Spleen (tissue), 11 donors: Measurements from ENCODE around the gene SV2C. TPM values are rescaled to one million over a fixed set of nuclear protein-coding genes. Genes with fewer than 3 reads are reported as not detected.

Source experiments
- DNase-seq: peaks from one replicate; pipeline ENCODE4 v3.0.0-alpha.2; 2020
- H3K27ac ChIP-seq, 8 donors: fragments of 200-600 bp; sonication (generic) in 7 of 8; 1 replicate in 4 of 8; 2 replicates in 4 of 8; pipeline versions ENCODE4 v1.5.0 to v1.8.0; 2016 to 2021; ENCODE audit warnings: inconsistent platforms in 4 of 8, mild to moderate bottlenecking in 4 of 8, moderate library complexity in 1 of 8
- H3K27me3 ChIP-seq, 7 donors: fragments of 200-600 bp; sonication (generic) in 6 of 7; replicated peaks in 1 of 7; 1 replicate in 4 of 7; 2 replicates in 3 of 7; pipeline versions ENCODE4 v1.5.0 to v1.8.0; 2016 to 2021; ENCODE audit warnings: inconsistent platforms in 3 of 7, mild to moderate bottlenecking in 1 of 7
- H3K36me3 ChIP-seq, 6 donors: fragments of 200-600 bp; sonication (generic) in 5 of 6; 1 replicate in 4 of 6; 2 replicates in 2 of 6; pipeline versions ENCODE4 v1.5.0 to v1.8.0; 2016 to 2021; ENCODE audit warnings: inconsistent platforms in 2 of 6
- H3K4me1 ChIP-seq, 6 donors: fragments of 200-600 bp; sonication (generic) in 5 of 6; 1 replicate in 3 of 6; 2 replicates in 3 of 6; pipeline versions ENCODE4 v1.5.0 to v1.8.0; 2016 to 2021; ENCODE audit warnings: inconsistent platforms in 3 of 6
- H3K4me3 ChIP-seq, 8 donors: fragments of 200-600 bp; sonication (generic) in 7 of 8; 1 replicate in 4 of 8; 2 replicates in 4 of 8; pipeline versions ENCODE4 v1.5.0 to v1.8.0; 2016 to 2021; ENCODE audit warnings: inconsistent platforms in 4 of 8, mild to moderate bottlenecking in 4 of 8, moderate library complexity in 2 of 8
- H3K9me3 ChIP-seq, 8 donors: fragments of 200-600 bp; sonication (generic) in 7 of 8; 1 replicate in 4 of 8; 2 replicates in 4 of 8; pipeline versions ENCODE4 v1.5.0 to v1.8.0; 2016 to 2021; ENCODE audit warnings: inconsistent platforms in 4 of 8
- POLR2A ChIP-seq, 3 donors: fragments of 450-650 bp; IDR thresholded peaks; one replicate each; pipeline ENCODE4 v1.5.1; 2017; ENCODE audit warnings: antibody characterized with exemption in 3 of 3, mild to moderate bottlenecking in 1 of 3
- POLR2AphosphoS5 ChIP-seq, 3 donors: sonication (generic); formaldehyde crosslinking; IDR thresholded peaks; one replicate each; pipeline ENCODE4 v1.5.1; 2017; ENCODE audit warnings: antibody characterized with exemption in 3 of 3
- WGBS, 5 donors: extraction: QIAGEN DNeasy Blood & Tissue Kit in 3 of 5; methylation state at CpG; one replicate each; pipeline versions ENCODE4 v1.1.5 to v1.1.7; 2013 to 2018; 5-methylcytosine and 5-hydroxymethylcytosine counted together
- intact Hi-C: fragments of 100-400 bp; cut with DNase I; formaldehyde crosslinking; loops from one replicate; pipeline ENCODE4 v1.15.0; 2023; ENCODE audit warnings: low total_unique reads
- polyA plus RNA-seq, 3 donors: library from polyadenylated mRNA; stranded (reverse); fragments of 200-250 nt; gene quantifications; one replicate each; pipeline ENCODE4 v1.2.1, GENCODE V29; 2013
- total RNA-seq, 7 donors: library from RNA; depleted of rRNA in 3 of 7; stranded (reverse); fragments of >200 nt in 3 of 7; fragmentation: NEBNext Ultra II Directional in 4 of 7; extraction: Animal tissue kit (Norgen Biotek cat#: 25700) in 4 of 7; gene quantifications; one replicate each; pipeline versions ENCODE4 v1.1.0 to v1.2.1, GENCODE V29; 2016 to 2021
- TF ChIP-seq, protein P1 (sequence below), 11 experiments: fragments of 200-600 bp in 7 of 11; fragments of 450-650 bp in 4 of 11; sonication (generic) in 4 of 11; IDR thresholded peaks in 8 of 11; conservative IDR thresholded peaks in 3 of 11; 1 replicate in 7 of 11; 2 replicates in 4 of 11; pipeline versions ENCODE4 v1.4.0 to v1.8.0; 2016 to 2021; ENCODE audit warnings: antibody characterized with exemption in 11 of 11, inconsistent platforms in 4 of 11, mild to moderate bottlenecking in 1 of 11
- donor health status: healthy with polysubstance abuse.
- donor health status: DM: no; HTN: no; CAD: no; lungs with moderate emphysema.
- donor health status: DM: no; HTN: no; CAD: no.
- donor health status: Bipolar disorder and iron deficiency.
- donor health status: healthy.
- donor health status: DM: no; HTN: no; CAD: no.
- donor health status: DM: yes; HTN: yes; CAD: no.

SV2C gene
- total and polyA plus RNA-seq, 10 donors, result 0.02 to 0.43 (median 0.11) TPM

DNA sequence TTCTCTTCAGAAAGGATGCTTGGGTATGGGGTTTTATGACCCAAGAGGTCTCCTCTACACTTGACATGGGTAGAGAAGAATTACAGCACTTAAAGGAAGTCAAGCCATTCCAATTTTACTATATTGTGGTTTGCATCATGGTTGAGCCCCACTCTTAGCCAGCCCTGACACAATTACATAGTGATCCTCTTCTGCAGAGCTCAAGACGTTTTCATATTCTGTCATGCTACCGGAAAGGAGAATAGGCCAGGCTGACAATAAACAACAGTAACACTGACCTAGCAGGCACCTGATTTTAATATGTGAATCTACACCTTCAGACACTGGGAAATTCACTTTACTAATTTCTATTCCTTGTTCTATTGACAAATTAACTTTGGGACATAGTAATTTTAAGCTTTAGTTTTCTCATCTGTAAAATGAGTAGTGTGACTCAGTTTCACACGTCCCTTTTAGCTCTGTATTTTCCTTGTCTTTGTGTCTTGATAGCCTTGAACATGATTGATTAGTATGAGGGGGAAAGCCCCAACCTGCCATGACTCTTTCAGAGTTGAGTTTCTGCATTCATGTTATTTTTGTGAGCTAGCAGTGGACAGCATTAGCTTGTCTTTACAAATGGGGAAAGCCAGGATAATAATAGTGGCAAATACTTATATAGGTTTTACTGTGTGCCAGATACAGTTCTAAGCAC is 83.8 kb downstream of the SV2C start:
- Histone ChIP-seq H3K27ac (no peak overlapping the region), H3K36me3 (no peaks in the 10 kb centered on the region), H3K9me3 (peaks cover 0 to 8% (median 0%) of the 10 kb centered on the region in 8 donors), H3K27me3 (no peaks in the 10 kb centered on the region), H3K4me3 (no peak overlapping the region), H3K4me1 (no peaks in the 10 kb centered on the region)
- intact Hi-C loops, result no loop called here
- TF ChIP-seq POLR2A (IDR thresholded peaks at IDR 0.05) (no peak), POLR2AphosphoS5 (IDR thresholded peaks at IDR 0.05) (no peak)
- TF ChIP-seq, protein P1, sequence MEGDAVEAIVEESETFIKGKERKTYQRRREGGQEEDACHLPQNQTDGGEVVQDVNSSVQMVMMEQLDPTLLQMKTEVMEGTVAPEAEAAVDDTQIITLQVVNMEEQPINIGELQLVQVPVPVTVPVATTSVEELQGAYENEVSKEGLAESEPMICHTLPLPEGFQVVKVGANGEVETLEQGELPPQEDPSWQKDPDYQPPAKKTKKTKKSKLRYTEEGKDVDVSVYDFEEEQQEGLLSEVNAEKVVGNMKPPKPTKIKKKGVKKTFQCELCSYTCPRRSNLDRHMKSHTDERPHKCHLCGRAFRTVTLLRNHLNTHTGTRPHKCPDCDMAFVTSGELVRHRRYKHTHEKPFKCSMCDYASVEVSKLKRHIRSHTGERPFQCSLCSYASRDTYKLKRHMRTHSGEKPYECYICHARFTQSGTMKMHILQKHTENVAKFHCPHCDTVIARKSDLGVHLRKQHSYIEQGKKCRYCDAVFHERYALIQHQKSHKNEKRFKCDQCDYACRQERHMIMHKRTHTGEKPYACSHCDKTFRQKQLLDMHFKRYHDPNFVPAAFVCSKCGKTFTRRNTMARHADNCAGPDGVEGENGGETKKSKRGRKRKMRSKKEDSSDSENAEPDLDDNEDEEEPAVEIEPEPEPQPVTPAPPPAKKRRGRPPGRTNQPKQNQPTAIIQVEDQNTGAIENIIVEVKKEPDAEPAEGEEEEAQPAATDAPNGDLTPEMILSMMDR (IDR thresholded peaks at IDR 0.05 in 8 of 11, conservative IDR thresholded peaks at IDR 0.05 in 3 of 11), result no peak
- DNase-seq, result no peak
- 52 to 78% (median 66%) methylated on average over 3 of the region's 3 CpGs for WGBS, 5 donors

DNA sequence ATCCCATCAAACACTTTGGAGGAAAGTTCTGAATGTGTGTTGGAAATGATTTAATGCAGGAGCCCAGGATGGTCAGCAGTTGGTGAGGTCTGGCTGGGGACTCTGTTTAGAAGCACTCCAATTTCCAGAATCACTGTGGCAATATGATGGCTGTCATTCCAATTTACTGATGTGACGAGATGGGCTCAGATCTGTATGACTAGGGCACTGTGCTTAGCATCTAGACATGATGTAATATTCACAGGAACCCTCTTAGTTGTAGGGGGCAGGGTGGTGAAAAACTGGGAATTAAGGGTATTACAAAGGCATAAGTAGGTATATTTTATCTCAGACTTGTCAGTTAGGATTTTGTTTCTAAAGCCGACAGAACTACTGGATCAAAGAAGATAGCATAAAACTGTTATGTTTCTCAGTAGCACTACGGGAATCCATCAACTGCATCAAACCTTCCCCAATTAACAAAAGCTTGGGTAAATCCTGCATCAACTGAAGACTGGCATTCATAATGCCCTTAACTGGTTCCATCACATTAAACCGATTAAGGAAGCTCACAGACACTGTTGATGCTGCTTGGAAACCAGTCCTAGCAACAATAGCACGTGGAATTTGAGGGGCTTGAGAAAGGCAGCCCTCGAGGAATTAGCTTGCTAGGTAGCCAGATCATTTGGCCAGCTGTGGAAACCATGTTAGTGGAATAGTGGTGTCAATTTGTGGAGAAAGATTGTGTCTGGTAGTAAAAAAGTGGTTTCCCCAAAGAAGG is 86.1 kb downstream of the SV2C start:
- Histone ChIP-seq H3K4me3 (no peak overlapping the region), H3K36me3 (no peaks in the 10 kb centered on the region), H3K27me3 (no peaks in the 10 kb centered on the region), H3K4me1 (no peaks in the 10 kb centered on the region), H3K9me3 (peaks cover 0 to 8% (median 0%) of the 10 kb centered on the region in 8 donors), H3K27ac (no peak overlapping the region)
- intact Hi-C loops, result no loop called here
- WGBS, 5 donors, result 82 to 88% (median 86%) methylated on average over 6 of the region's 6 CpGs
- TF ChIP-seq, protein P1 (IDR thresholded peaks at IDR 0.05 in 8 of 11, conservative IDR thresholded peaks at IDR 0.05 in 3 of 11), result no peak
- TF ChIP-seq POLR2A (IDR thresholded peaks at IDR 0.05) (no peak), POLR2AphosphoS5 (IDR thresholded peaks at IDR 0.05) (no peak)
- DNase-seq, result no peak

DNA sequence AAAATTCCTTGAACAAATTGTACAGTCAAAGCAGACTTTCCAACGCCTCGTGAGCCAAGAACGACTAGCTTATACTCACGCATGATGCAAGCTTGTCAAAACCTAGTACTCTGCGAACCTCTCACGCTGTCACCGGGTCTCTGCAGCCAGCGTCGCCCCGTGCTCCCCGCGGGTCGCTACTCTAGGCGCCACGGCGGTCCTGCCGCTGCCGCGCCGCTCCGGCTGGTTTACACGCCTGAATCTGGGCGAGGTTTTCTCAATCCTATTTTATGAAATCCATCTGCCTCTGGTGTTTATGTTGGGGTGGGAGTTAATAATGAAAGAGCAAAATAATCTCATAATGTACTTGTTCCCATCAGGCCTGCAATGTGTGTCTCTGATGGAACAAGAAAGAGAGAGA is 90.9 kb downstream of the SV2C start:
- DNase-seq, result no peak
- H3K27ac ChIP-seq, result no peak overlapping the region
- 95 to 98% (median 97%) methylated on average over 23 of the region's 23 CpGs for WGBS, 5 donors
- no peak overlapping the region for H3K4me3 ChIP-seq
- H3K27me3 ChIP-seq, result no peaks in the 10 kb centered on the region
- intact Hi-C loops, result no loop called here
- H3K9me3 ChIP-seq, result no peaks in the 10 kb centered on the region
- TF ChIP-seq POLR2A (IDR thresholded peaks at IDR 0.05) (no peak), POLR2AphosphoS5 (IDR thresholded peaks at IDR 0.05) (no peak)
- TF ChIP-seq, protein P1 (IDR thresholded peaks at IDR 0.05 in 8 of 11, conservative IDR thresholded peaks at IDR 0.05 in 3 of 11), result no peak
- H3K4me1 ChIP-seq, result peaks cover 3 to 18% (median 14%) of the 10 kb centered on the region in 6 donors
- H3K36me3 ChIP-seq, result no peaks in the 10 kb centered on the region

DNA sequence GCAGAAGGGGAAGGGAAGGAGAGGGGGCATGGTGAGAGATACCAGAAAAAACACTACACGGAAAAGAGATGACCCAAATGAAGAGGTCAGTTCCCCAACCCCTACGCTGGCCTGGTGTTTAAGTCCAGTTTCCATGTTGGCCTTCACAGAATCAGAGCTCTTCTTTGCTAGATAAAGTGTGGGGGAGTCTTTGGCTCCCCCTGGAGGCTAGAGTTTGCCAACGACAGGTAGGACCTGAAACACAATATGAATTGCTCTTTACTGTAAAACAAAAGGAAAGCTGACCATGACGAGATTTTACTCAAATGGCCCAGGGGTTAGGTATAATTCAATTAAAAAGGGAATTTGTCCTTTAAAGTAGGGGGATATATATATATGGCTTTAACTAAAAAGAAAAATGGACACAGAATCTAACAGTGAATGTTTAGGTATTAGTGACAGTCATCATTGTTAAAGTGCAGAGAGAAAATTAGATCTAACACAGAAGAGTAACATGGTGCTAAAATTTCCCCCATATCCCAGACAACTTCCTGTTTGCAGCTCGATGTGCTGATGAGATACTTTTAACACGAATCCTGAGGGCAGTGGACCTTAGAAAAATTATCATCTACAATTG is 92.0 kb downstream of the SV2C start:
- TF ChIP-seq, protein P1 (IDR thresholded peaks at IDR 0.05 in 8 of 11, conservative IDR thresholded peaks at IDR 0.05 in 3 of 11), result peak; percentile 29 to 83 (median 65)
- TF ChIP-seq POLR2A (IDR thresholded peaks at IDR 0.05), result no peak
- no peak for DNase-seq
- no peak overlapping the region for H3K4me3 ChIP-seq
- no peaks in the 10 kb centered on the region for H3K36me3 ChIP-seq
- H3K27ac ChIP-seq, result peak overlapping the region in 5 of 8 donors; percentile 35 to 67 (median 63)
- H3K9me3 ChIP-seq, result no peaks in the 10 kb centered on the region
- H3K4me1 ChIP-seq, result peaks cover 3 to 18% (median 14%) of the 10 kb centered on the region in 6 donors
- no peaks in the 10 kb centered on the region for H3K27me3 ChIP-seq
- WGBS, 5 donors, result 13 to 26% (median 24%) methylated on average over 6 of the region's 6 CpGs
- intact Hi-C loops, result no loop called here
